ENCODE data around the gene KRTAP29-1.
"Not testable (repeated sequence)": the region's sequence is repeated elsewhere in the genome, so short reads cannot be mapped to it uniquely, and the experiment has no call there.

The KRTAP29-1 gene

DNA sequence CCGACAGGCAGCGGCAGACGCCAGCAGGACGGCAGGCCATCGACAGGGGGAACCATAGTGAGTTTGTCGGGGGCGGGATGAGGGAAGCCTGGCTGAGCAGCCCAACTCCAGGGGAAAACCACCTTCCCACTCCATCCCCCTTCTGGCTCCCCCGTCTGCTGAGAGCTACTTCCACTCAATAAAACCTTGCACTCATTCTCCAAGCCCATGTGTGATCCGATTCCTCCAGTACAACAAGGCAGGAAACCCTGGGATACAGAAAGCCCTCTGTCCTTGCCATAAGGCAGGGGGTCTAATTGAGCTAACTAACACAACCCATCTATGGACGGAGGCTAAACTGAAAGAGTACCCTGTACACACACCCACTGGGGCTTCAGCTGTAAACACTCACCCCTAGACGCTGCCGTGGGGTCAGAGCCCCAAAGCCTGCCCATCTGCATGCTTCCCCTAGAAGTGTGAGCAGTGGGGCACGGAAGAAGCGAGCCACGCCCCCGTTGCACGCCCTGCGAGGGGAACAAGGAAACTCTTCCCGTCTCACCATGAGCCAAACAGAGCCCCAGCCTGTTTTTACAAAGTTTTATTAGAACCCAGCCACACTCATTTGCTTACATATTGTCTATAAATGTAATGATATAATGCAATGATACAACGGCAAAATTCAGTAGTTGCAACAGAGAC, 4.1 kb downstream of the KRTAP29-1 start:
- DNase-seq (ENCODE audit: low read depth in 2 of 2) = no peak

DNA sequence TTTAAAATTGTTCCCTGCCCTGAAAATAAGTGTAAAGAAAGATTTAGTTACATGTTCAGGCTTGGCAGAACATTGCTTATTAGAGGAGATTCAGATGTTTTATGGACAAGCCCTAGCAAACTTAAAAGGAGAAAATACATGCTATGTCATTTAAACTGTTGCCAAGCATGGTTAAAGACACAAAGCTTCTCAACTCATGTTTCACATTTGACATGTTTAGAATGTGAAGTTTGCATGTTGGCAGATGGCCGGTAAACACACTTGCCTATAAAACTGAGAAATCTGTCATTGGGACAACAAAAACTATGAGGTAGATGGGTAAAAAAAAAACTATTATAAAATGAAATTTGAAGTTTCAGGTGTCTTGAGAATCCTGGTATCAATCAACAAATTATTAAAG, 5.8 kb downstream of the KRTAP29-1 start:
- no peak for DNase-seq (ENCODE audit: low read depth in 2 of 2)

DNA sequence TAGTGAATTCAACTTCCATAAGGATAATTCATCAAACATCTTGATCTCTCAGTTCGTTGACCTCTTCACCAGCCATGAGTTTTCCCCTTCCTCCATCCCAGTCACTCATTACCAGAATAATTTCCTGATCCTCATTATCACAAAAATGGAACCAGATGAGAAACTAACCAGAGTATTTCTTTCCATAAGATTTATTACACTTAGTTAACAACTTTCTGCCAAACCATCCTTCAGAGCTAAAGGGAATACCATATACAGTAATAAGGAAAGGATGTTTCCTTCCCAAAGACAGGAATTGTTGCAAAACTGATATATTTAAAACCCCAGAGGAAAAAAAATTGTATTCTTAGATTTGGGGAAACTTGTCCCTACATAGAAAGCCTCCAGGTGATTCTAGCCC, 8.6 kb downstream of the KRTAP29-1 start:
- DNase-seq (ENCODE audit: low read depth in 2 of 2) = no peak

DNA sequence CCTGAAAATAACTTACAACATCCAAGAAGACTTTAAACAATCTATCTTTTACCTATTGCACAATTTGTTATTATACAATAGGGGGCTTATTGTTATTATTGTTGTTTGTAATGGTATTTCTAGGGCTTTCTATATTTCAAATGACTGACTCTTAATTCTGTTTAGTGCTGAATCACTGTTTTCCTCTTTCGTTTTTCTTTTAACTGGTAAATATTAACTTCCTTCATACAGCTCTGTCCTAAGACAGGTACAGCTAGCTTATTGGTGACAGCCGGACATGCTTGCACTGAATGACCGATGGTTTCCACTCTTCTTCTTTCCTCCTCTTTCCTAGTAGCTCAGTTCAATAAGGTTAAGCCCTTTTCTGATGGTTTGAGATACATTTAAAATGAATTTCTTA, 15.6 kb downstream of the KRTAP29-1 start:
- DNase-seq (ENCODE audit: low read depth in 2 of 2) = no peak

DNA sequence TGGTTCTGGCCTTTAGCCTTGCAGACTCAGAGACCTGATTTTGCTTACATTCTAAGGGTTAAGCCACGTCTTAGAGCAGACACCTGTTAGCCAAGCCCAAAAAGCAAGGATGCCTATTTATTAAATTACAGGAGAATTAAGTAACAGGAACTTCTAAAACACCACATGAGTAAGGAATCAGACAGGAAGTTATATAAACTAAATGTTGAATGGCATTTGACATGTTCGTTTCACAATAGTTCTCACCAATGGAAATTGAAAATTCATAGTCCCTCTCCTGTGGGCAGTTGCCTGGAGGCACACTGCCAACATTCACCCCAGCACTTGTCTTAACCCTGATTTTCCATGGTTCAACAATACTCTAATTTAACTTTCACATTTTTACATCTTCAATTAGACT, 18.1 kb downstream of the KRTAP29-1 start:
- DNase-seq (ENCODE audit: low read depth in 2 of 2) = no peak

DNA sequence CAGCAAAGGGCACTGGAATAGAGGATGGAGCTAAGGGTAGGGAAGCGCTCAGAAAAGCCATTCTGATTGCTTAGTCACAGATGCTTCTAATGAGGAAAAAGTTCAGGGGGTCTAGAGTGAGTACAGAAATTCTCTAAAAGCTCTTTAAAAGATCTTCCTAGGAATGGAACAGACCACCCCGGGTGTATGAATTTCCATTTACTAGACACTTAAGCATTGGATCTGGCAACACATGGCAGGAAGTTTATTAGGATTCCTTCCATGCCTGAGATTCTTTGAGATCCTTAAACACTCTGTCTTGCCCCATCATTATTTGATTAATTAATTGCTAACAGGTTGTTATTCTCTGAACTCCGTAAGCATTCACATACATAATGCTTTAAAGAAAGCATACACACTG, 18.6 kb downstream of the KRTAP29-1 start:
- DNase-seq (ENCODE audit: low read depth in 2 of 2) = no peak

DNA sequence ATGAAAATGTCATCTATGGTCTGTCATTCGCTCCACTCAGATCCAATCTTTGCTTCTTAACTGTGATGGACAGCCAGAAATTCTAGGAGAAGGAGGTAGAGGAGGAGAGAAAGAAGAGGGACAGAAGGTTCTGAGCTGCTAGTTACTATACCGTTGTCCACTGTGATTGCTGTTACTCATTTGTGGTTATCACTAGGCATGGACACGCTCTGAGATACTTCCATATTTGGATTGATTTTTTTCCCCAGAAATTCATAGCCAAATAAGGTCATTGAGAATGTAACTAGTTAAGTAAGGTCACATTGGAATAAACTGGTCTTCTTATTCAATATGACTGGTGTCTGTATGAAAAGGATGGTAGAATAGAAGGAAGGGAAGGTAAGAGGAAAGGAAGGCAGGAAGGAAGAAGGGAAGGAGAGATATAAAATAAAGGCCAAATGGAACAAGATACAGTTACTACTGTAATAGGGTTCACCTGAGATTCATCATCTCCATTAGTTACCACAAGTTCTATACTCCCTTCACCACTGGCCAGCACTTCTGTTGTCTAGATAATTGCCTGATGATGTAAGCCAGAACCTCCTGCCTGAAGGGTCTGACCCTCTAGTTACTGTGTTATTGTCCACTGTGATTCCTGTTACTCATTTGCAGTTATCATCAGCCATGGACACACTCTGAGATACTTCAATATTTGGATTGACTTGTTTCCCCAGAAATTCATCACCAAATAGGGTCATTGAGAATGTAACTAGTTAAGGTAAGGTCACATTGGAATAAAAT, 24.3 kb downstream of the KRTAP29-1 start:
- no peak for DNase-seq (ENCODE audit: low read depth in 2 of 2)

DNA sequence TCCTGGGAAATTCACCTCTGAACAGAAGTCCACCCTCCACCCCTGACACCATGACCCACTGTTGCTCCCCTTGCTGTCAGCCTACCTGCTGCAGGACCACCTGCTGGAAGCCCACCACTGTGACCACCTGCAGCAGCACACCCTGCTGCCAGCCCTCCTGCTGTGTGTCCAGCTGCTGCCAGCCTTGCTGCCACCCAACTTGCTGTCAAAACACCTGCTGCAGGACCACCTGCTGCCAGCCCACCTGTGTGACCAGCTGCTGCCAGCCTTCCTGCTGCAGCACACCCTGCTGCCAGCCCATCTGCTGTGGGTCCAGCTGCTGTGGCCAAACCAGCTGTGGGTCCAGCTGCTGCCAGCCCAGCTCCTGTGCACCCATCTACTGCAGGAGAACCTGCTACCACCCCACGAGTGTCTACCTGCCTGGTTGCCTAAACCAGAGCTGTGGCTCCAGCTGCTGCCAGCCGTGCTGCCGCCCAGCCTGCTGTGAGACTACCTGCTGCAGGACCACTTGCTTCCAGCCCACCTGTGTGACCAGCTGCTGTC, 26.9 kb downstream of the KRTAP29-1 start, which contains the start of gene KRTAP9-7:
TSS of gene KRTAP9-7 (plus strand) at position 51 of the 543 bp plus-strand sequence. CDS start at position 51, 0 bp downstream.
- DNase-seq (ENCODE audit: low read depth in 2 of 2) = not testable (repeated sequence)

DNA sequence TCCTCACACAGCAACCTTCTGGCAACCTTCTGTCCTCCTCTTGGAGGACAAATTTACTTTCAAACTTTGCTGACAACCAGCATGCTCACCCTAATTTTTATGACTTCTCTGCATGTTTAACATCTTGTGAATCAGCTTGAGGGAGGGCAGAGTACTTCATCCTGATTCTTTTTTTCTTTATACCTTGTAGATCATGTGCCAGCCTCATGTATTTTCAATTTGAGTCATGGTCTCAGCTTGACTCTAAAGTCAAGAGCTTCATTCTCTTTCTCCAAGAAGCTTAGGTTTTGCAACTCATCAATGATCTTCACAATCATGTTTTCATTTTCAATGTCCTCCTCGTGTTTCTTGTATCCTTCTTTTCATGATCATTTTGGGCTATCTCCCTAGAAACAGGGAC, 30.8 kb downstream of the KRTAP29-1 start:
- DNase-seq (ENCODE audit: low read depth in 2 of 2) = no peak

DNA sequence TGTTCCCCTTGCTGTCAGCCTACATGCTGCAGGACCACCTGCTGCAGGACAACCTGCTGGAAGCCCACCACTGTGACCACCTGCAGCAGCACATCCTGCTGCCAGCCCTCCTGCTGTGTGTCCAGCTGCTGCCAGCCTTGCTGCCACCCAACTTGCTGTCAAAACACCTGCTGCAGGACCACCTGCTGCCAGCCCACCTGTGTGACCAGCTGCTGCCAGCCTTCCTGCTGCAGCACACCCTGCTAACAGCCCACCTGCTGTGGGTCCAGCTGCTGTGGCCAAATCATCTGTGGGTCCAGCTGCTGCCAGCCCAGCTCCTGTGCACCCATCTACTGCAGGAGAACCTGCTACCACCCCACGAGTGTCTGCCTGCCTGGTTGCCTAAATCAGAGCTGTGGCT, 31.3 kb downstream of the KRTAP29-1 start:
- not testable (repeated sequence) for DNase-seq (ENCODE audit: low read depth in 2 of 2)

DNA sequence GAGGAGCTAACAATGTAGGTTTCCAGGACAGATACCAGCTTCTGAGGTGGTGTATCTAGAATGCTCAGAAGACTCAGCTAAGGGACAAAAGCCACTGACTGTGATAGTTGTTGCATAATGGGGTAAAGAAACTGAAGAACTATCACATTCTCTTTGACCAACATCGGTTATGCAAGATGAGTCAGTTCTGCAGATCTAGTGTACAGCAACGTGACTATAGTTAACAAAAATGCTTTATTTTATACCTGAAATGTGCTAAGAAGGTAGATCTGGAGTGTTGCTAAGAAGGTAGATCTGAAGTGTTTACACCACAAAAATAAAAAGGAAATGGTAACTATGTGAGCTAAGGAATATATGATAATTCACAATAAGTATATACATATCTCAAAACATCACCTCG, 34.9 kb downstream of the KRTAP29-1 start:
- DNase-seq (ENCODE audit: low read depth in 2 of 2) = no peak

DNA sequence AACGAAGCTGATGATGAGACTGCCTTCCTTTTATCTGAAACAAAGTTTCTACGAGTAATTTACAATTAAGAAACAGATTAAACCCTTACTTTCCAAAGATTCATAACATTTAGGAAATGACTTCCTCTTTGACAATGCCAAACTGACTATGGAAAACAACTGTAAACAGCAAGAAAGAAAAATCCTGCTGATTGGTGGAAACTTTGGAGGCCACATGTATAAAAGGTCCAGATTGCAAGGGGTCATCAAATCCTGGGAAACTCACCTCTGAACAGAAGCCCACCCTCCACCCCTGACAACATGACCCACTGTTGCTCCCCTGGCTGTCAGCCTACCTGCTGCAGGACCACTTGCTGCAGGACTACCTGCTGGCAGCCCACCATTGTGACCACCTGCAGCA, 37.6 kb downstream of the KRTAP29-1 start, which contains the start of gene KRTAP9-6:
TSS of gene KRTAP9-6 (plus strand) at position 301 of the 400 bp plus-strand sequence. CDS start at position 301, 0 bp downstream.
- DNase-seq (ENCODE audit: low read depth in 2 of 2) = no peak

DNA sequence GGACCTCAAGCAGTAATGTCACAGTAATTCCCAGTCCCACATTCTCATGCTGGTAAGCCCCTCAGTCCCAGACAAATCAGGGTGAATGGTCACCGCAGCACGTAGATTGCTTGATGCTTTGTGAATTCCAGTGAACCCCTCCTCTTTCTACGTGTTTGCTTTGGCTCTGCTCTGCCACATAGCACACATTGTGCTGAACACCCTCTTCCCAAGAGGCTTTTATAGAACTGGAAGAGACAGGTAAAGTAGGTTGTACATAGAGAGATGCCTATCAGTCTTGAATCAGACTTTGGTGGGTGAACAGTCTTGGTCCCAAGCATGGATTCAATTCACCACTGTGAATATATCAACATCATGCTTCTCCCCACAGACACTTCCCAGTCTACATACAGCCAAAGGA, 38.1 kb downstream of the KRTAP29-1 start:
- no peak for DNase-seq (ENCODE audit: low read depth in 2 of 2)

DNA sequence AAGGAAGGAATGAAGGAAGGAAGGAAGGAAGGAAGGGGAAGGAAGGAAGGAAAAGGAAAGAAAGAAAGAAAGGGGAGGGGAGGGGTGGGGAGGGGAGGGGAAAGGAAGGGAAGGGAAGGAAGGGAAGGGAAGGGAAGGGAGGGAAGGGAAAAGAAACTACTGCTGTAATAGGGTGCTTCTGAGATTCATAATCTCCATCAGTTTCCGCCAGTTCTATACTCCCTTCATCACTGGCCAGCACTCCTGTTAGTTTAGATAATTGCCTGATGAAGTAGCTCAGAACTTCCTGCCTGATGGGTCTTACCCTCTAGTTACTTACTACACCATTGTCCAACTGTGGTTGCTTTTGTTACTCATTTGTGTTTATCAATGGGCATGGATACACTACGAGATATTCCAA, 39.4 kb downstream of the KRTAP29-1 start:
- no peak for DNase-seq (ENCODE audit: low read depth in 2 of 2)

DNA sequence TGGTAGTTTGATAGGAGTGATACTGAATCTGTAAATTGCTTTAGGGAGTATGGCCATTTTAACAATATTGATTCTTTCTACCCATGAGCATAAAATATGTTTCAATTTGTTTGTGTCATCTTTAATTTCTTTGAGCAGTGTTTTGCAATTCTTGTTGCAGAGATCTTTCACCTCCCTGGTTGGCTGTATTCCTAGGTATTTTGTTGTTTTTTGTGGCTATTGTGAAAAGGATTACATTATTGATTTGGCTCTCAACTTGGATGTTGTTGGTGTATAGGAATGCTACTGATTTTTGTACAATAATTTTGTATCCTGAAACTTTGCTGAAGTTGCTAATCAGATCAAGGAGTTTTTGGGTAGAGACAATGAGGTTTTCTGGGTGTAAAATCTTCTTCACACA, 44.2 kb downstream of the KRTAP29-1 start:
- DNase-seq (ENCODE audit: low read depth in 2 of 2) = no peak

DNA sequence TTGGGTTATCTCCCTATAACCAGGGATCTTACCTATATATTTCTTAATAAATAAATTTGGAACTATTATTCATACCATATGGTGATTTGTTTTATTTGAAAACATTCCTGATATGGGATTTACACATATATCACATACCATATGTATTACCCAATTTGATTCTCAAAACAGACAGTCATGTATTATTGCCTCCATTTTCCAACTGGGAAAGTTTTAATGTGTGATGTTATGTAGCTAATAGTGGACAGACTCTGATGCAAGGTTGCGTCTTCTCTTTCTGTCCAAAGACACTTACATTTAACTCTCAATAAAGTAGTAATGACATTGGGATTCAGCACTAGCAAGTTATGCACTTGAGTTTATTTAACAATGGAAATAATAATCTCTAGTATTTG, 46.4 kb downstream of the KRTAP29-1 start:
- no peak for DNase-seq (ENCODE audit: low read depth in 2 of 2)

DNA sequence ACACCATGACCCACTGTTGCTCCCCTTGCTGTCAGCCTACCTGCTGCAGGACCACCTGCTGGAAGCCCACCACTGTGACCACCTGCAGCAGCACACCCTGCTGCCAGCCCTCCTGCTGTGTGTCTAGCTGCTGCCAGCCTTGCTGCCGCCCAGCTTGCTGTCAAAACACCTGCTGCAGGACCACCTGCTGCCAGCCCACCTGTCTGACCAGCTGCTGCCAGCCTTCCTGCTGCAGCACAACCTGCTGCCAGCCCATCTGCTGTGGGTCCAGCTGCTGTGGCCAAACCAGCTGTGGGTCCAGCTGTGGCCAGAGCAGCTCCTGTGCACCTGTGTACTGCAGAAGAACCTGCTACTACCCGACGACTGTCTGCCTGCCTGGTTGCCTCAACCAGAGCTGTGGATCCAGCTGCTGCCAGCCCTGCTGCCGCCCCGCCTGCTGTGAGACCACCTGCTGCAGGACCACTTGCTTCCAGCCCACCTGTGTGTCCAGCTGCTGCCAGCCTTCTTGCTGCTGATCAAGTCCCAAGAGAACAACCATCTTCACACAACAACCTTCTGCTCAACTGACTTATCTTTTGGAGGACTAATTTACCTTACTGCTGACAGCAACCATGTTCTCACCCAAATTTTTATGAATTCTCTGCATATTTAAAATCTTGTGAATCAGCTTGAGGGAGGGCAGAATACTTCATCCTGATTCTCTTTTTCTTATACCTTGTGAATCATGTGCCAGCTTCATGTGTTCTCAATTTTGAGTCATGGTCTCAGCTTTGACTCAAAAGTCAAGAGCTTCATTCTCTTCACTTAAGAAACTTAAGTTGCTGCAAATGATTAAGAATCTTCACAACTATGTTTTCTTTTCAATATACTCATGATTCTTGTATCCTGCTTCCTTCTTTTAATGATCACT, 47.0 kb downstream of the KRTAP29-1 start, which contains the start of gene KRTAP9-9:
TSS of gene KRTAP9-9 (plus strand) at position 4 of the 910 bp plus-strand sequence.
- not testable (repeated sequence) for DNase-seq (ENCODE audit: low read depth in 2 of 2)

DNA sequence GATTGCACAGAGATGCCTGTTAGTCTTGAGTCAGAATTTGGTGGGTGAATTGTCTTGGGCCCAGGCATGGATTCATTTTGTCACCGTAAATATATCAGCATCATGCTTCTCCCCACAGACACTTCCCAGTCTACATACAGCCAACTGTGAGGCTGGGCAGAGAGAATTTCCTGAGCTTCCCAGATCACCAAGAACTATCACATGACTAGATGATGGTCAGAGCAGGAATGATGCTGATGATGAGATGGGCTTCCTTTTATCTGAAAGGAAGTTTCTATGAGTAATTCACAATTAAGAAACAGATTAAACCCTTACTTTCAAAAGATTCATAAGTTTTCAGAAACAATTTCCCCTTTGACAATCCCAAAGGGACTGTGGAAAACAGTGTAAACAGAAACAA, 47.8 kb downstream of the KRTAP29-1 start:
- no peak for DNase-seq (ENCODE audit: low read depth in 2 of 2)
